ENCODE measurements around the gene MEF2D.

MEF2D gene

GRCh38 chr1:156500543-156500792, at the start of gene MEF2D:
Gene MEF2D (minus strand): TSS chr1:156500775. CDS start chr1:156483292, 17,483 bp downstream.
- DNase-seq = no peak

- DNase-seq = no peak
Measured at GRCh38 chr1:156550346-156550745, 49.8 kb upstream of the MEF2D start.

GRCh38 chr1:156549831-156550230, 49.3 kb upstream of the MEF2D start:
- DNase-seq = no peak

- DNase-seq = no peak
Measured at GRCh38 chr1:156549390-156549789, 48.8 kb upstream of the MEF2D start.

- DNase-seq = no peak
Measured at GRCh38 chr1:156547982-156548381, 47.4 kb upstream of the MEF2D start.

GRCh38 chr1:156547434-156547833, 46.9 kb upstream of the MEF2D start:
- no peak for DNase-seq

- DNase-seq = no peak
Measured at GRCh38 chr1:156546267-156546666, 45.7 kb upstream of the MEF2D start.

- no peak for DNase-seq
Measured at GRCh38 chr1:156544592-156545102, 44.1 kb upstream of the MEF2D start.

GRCh38 chr1:156543066-156543465, 42.5 kb upstream of the MEF2D start:
- DNase-seq = peak; percentile 41

- DNase-seq = no peak
Measured at GRCh38 chr1:156540955-156541354, 40.4 kb upstream of the MEF2D start.

GRCh38 chr1:156539818-156540355, 39.3 kb upstream of the MEF2D start:
- DNase-seq = no peak

- DNase-seq = no peak
Measured at GRCh38 chr1:156538711-156539440, 38.3 kb upstream of the MEF2D start.

- no peak for DNase-seq
Measured at GRCh38 chr1:156537027-156537426, 36.5 kb upstream of the MEF2D start.

- DNase-seq = no peak
Measured at GRCh38 chr1:156534424-156535060, 34.0 kb upstream of the MEF2D start.

GRCh38 chr1:156533568-156534220, 33.1 kb upstream of the MEF2D start:
- no peak for DNase-seq

GRCh38 chr1:156532374-156532773, 31.8 kb upstream of the MEF2D start:
- no peak for DNase-seq

- no peak for DNase-seq
Measured at GRCh38 chr1:156530006-156530405, 29.4 kb upstream of the MEF2D start.

GRCh38 chr1:156528875-156529425, 28.4 kb upstream of the MEF2D start:
- DNase-seq = no peak

GRCh38 chr1:156528231-156528630, 27.7 kb upstream of the MEF2D start:
- DNase-seq = no peak

- DNase-seq = no peak
Measured at GRCh38 chr1:156527584-156527983, 27.0 kb upstream of the MEF2D start.

GRCh38 chr1:156525856-156526489, 25.4 kb upstream of the MEF2D start:
- DNase-seq = no peak

- DNase-seq = no peak
Measured at GRCh38 chr1:156525071-156525501, 24.5 kb upstream of the MEF2D start.

- DNase-seq = no peak
Measured at GRCh38 chr1:156524481-156524869, 23.9 kb upstream of the MEF2D start.
